ENCODE measurements around the gene DAPK2. TPM values are rescaled to one million over a fixed set of nuclear protein-coding genes. Genes with fewer than 3 reads are reported as not detected.

The DAPK2 gene
- polyA plus RNA-seq, 1 of the 3 experiments (the other 2 are of a cell fraction), result 1.4 TPM

- POLR2A ChIA-PET, result no interaction called here
- CTCF ChIA-PET, result interaction anchor here (0.9 to 1.0 kb wide), 2 partner anchors 207 to 290 kb away, joined by 3 read pairs; no protein-coding TSS in a partner anchor
- H3K36me3 ChIP-seq (replicated peaks in 1 of 2; ENCODE audit: control insufficient read depth in 1 of 2, insufficient read depth in 2 of 2, low read length in 1 of 2), result no peaks in the 10 kb centered on the region
Measured at GRCh38 chr15:63860555-63860954, 185.7 kb downstream of the DAPK2 start.

More at GRCh38 chr15:63860555-63860954, 185.7 kb downstream of the DAPK2 start:
- no peak overlapping the region for H2AFZ ChIP-seq (ENCODE audit: low read depth)
- no peak overlapping the region for H3K4me2 ChIP-seq
- H4K20me1 ChIP-seq (ENCODE audit: insufficient read depth), result no peaks in the 10 kb centered on the region
- TF ChIP-seq CTCF (IDR thresholded peaks at IDR 0.05) (no peak), NFIC (IDR thresholded peaks at IDR 0.05; ENCODE audit: borderline replicate concordance) (no peak), MAX (IDR thresholded peaks at IDR 0.05; ENCODE audit: low read depth) (no peak), PBX3 (IDR thresholded peaks at IDR 0.05) (no peak), SMC3 (IDR thresholded peaks at IDR 0.05; ENCODE audit: low read depth, low read length) (no peak), FOXM1 (IDR thresholded peaks at IDR 0.05; ENCODE audit: low read depth) (no peak), RAD21 (IDR thresholded peaks at IDR 0.05; ENCODE audit: low read length) (no peak), GABPA (IDR thresholded peaks at IDR 0.05; ENCODE audit: low read depth) (no peak), GATA2 (CRISPR knock-in tag; IDR thresholded peaks at IDR 0.05) (no peak), NRF1 (IDR thresholded peaks at IDR 0.05; ENCODE audit: low read depth, low read length) (no peak), FOXJ3 (CRISPR knock-in tag; IDR thresholded peaks at IDR 0.05) (no peak), ELF1 (IDR thresholded peaks at IDR 0.05) (no peak), IRF3 (IDR thresholded peaks at IDR 0.05; ENCODE audit: low read depth, low read length) (no peak), POLR2AphosphoS5 (IDR thresholded peaks at IDR 0.05; ENCODE audit: low read depth, low read length) (no peak), CHD2 (IDR thresholded peaks at IDR 0.05; ENCODE audit: low read length, partially characterized antibody) (no peak), RFX5 (IDR thresholded peaks at IDR 0.05; ENCODE audit: low read length) (no peak), YY1 (IDR thresholded peaks at IDR 0.05; ENCODE audit: low read depth) (no peak)
- no peaks in the 10 kb centered on the region for H3K27me3 ChIP-seq (ENCODE audit: insufficient read depth)
- H3K4me1 ChIP-seq (ENCODE audit: control insufficient read depth in 1 of 2, insufficient read depth in 2 of 2, low read depth in 1 of 2, low read length in 1 of 2), result peaks cover 12 to 14% of the 10 kb centered on the region in 2 experiments
- DNase-seq, result no peak
- H3K9ac ChIP-seq, result no peak overlapping the region
- H3K27ac ChIP-seq (ENCODE audit: low read depth in 2 of 2, low read length in 1 of 2), result no peak overlapping the region
- H3K79me2 ChIP-seq (ENCODE audit: insufficient read depth), result no peaks in the 10 kb centered on the region
- H3K4me3 ChIP-seq (ENCODE audit: low read depth in 2 of 2, low read length in 1 of 2), result no peak overlapping the region
- peaks cover 10% of the 10 kb centered on the region for H3F3A ChIP-seq (replicated peaks; ENCODE audit: insufficient read depth)
- H3K9me3 ChIP-seq, result no peaks in the 10 kb centered on the region
- 79% methylated on average over 4 of the region's 4 CpGs for WGBS (ENCODE audit: low lambda C conversion rate)
- no peaks in the 10 kb centered on the region for H3K9me2 ChIP-seq

All from SK-N-SH (cell line).